Skeletal muscle cell (primary cell): Measurements from ENCODE around the gene TFIP11.

Experiments
- DNase-seq: peaks from one replicate; pipeline ENCODE4 v3.0.0-alpha.2; 2010; ENCODE audit warnings: low read depth
- H3K4me3 ChIP-seq: 2 replicates; pipeline ENCODE4 v1.5.1; 2011; ENCODE audit warnings: low read depth, mild to moderate bottlenecking, control low read depth, low read length, moderate library complexity

The TFIP11 gene

DNA sequence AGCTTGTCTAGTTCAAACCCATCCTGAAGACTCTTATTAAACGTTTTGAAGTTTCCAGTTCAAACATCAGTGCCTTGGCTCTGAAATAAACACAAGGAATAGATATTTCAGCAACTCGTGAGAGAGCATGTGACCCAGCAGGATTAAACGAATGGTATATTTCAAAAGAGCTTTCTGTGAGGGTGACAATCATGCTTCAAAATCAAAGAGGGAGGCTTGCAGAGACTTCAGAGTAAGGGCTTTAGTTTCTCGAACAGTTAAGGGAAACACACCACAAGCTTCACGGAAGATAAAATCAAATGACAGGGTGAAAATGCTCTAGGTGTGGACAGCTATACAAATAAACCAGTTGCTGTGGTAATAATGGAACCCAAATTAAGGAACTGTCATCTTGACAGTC is 30.1 kb downstream of the TFIP11 start:
- no peak overlapping the region for H3K4me3 ChIP-seq
- DNase-seq: no peak

GRCh38 chr22:26481694-26482093 is 30.6 kb downstream of the TFIP11 start:
- no peak overlapping the region for H3K4me3 ChIP-seq

DNA sequence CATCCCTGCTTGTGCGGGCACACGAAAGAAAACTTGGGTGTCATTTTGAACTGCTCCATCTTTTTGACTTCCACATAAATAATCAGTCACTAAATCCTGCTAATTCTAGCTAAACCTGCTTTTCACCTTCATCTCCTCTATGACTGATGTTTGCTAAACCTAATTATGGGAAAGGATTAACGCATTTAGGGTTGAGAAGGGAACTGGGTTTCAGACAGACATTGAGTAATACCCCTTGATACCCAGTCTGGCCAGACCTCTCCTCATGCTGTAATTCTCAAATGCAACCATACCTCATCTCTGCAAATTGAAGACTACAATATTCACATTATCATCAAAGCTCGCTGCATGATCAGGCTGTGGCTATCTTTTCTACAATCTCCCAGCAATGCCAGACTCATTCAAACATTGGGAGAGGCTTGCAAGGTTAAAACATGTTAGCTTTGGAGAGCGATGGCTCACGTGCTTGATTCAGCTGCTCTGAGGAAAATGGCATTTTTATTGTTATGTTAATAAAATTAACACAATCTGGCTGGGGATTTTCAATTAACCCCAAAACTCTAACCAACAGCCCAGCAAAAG is 31.1 kb downstream of the TFIP11 start:
- H3K4me3 ChIP-seq: no peak overlapping the region
- no peak for DNase-seq

More at GRCh38 chr22:26481694-26482093, 30.6 kb downstream of the TFIP11 start:
- no peak for DNase-seq

DNA sequence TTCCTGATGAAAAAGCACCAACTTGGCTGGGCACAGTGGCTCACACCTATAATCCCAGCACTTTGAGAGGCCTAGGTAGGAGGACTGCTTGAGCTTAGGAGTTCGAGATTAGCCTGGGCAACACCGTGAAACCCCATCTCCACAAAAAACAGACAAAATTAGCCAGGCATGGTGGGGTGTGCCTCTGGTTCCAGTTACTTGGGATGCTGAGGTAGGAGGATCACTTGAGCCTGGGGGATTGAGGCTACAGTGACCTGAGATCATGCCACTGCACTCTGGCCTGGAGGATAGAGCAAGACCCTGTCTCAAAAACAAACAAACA is 31.7 kb downstream of the TFIP11 start:
- no peak for DNase-seq

GRCh38 chr22:26479792-26480610 is 32.3 kb downstream of the TFIP11 start:
- H3K4me3 ChIP-seq: no peak overlapping the region
- no peak for DNase-seq

More for the DNA sequence above, 31.7 kb downstream of the TFIP11 start:
- H3K4me3 ChIP-seq: no peak overlapping the region

DNA sequence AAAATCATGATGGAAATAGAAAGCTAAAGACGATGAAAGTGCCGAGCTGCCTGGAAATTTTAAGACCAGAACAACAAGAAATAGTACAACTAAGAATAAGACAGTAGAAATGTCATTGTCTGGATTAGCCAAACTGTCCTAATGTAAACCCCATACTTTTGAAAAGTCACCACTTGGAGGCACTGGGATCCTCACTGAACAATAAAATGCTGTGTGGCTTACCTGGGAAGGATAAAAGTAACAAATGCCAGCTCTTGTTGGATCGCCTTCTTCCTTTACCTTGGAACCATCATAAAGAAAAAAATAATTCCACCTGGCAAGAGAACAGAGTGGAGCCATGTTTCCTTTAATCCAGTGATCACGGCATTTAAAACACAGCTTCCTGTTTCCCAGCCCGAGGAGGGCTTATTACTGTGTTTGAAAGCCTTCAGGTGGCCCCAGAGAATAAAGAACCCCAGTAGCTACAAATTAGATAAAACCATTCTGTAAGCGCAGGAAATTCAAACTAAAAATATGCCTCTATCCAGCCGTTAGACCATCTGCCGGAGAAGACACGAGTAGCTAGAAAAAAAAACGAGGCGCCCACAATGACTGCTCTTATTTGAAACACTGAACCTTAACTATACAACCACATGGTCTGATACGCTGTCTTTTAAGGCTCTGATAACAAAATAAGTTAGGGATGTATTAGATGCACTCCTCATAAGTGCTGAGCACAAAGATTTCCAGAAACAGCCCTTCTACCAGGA is 33.1 kb downstream of the TFIP11 start:
- no peak overlapping the region for H3K4me3 ChIP-seq
- no peak for DNase-seq

- H3K4me3 ChIP-seq: no peak overlapping the region
Observed at GRCh38 chr22:26477341-26477731, 34.9 kb downstream of the TFIP11 start.

GRCh38 chr22:26476705-26477340 is 35.5 kb downstream of the TFIP11 start:
- DNase-seq: no peak
- H3K4me3 ChIP-seq: no peak overlapping the region

More at GRCh38 chr22:26477341-26477731, 34.9 kb downstream of the TFIP11 start:
- DNase-seq: no peak

DNA sequence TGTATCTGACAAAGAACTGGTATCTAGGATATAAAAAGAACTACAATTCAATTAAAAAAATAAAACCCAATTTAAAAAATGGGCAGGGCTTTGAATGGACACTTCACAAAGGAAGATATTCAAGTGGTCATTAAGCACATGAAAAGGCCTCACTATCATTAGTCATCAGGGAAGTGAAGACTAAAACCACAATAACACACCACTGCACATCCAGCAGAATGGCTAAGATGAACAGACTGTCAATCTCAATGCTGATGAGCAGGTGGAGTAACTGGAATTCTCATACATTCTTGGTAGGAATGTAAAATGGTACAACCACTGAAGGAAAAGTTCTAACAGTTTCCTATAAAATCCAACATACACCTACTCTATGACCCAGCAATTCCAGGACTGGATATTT is 37.6 kb downstream of the TFIP11 start:
- DNase-seq: no peak
- H3K4me3 ChIP-seq: no peak overlapping the region

GRCh38 chr22:26471522-26471921 is 40.8 kb downstream of the TFIP11 start:
- no peak overlapping the region for H3K4me3 ChIP-seq
- peak; percentile 59 for DNase-seq

GRCh38 chr22:26470807-26471206 is 41.5 kb downstream of the TFIP11 start:
- no peak for DNase-seq
- H3K4me3 ChIP-seq: no peak overlapping the region

- no peak for DNase-seq
- no peak overlapping the region for H3K4me3 ChIP-seq
Observed at GRCh38 chr22:26466196-26466595, 46.1 kb downstream of the TFIP11 start.

- DNase-seq: no peak
- H3K4me3 ChIP-seq: no peak overlapping the region
Observed at GRCh38 chr22:26464312-26464711, 48.0 kb downstream of the TFIP11 start.

DNA sequence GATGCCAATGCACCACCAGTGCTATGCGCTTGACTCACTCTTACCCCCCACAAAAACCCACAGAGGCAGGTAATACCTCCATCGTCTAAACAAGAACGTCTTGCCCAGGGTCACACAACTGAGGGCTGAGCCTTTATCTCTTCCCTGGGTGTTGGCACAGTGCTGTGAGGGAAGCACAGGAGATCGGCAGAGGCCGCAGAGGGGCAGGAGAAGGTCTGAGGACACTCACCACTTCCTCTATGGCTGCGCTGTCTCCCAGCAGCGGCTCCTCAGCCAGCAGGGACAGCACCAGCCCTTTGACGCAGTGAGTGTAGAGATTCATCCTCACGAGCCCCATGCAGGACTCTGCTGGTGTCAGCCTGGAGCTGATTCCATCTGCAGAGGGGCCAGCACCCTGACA is 48.6 kb downstream of the TFIP11 start:
- no peak for DNase-seq
- no peak overlapping the region for H3K4me3 ChIP-seq

DNA sequence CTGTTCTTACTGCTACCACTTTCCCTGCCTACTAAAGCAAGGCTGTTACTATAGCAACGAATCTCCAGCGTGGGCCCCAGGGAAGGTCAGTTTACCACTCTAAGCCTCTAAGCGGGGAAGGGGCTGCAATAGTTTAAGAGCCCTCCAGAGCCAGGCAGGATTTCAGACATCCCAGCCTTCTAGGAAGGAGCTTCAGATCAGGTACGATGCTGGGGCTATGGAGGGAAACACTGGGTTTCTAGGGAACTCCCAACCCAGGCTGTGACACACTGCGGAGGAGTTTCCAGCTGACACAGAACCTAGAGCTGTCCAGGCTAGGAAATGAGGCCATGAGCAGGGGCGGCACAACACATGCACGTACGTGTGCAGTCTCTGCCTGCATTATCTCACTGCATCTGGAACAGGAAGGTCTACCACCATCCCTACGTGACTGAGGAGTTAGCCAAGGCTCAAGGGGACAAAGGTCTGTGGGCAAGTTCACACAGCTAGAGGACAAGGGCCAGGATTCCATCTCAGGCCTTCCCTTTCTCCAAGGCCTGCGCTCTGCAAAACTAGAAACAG is 49.1 kb downstream of the TFIP11 start:
- no peak overlapping the region for H3K4me3 ChIP-seq
- DNase-seq: peak; percentile 41

GRCh38 chr22:26462641-26463040 is 49.6 kb downstream of the TFIP11 start:
- no peak overlapping the region for H3K4me3 ChIP-seq
- no peak for DNase-seq

DNA sequence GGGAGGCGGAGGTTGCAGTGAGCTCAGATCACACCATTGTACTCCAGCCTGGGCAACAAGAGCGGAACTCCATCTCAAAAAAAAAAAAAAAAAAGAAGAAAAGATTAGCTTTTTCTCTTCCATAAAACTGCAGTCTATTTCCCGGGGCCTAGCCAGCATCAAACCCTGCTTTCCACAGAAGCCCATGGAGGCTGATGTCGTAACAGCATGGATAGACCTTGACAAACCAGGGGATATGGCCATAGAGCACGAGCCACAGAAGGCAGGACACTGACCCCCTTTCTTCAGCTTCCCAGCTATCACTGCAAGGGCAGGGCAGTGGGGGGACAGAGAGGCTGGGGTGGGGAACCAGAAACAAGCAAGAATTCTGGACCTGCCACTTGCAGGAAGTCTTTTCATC is 50.2 kb downstream of the TFIP11 start:
- H3K4me3 ChIP-seq: no peak overlapping the region
- DNase-seq: no peak

DNA sequence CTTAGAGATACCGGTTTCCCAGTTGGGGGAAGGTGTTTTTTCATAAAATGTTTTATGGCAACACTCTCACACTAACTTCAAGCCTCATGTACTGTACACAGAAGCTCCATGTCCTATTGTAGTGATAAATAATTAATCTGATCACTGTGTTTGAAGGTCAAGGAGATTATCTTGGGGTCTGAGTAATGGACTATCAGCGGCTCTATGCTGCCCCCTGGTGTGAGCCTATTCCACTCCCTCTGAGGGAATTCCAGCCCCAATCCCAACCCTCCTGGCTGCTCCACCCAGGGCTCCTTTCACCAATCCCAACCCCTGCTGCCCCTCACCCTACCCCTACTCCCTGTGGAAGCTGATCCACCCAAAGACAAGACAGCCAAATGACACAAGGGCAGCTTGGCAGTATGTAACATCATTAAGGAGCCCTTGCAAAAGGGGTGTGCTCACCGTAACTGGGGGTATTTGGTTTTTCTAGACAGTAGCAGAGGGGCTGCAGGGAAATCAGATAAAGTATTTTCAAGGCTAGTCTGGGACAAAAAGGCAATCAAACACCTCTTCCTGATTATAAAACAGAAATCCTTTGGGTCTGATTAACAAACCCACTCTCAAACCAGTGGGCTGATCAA is 51.0 kb downstream of the TFIP11 start:
- no peak for DNase-seq
- H3K4me3 ChIP-seq: no peak overlapping the region

- H3K4me3 ChIP-seq: no peak overlapping the region
Observed at GRCh38 chr22:26460202-26460601, 52.1 kb downstream of the TFIP11 start.

More at GRCh38 chr22:26460202-26460601, 52.1 kb downstream of the TFIP11 start:
- no peak for DNase-seq
